Lung (tissue), 12 donors: ENCODE data around the gene SHISA6. TPM values are rescaled to one million over a fixed set of nuclear protein-coding genes. Genes with fewer than 3 reads are reported as not detected.

Experiments used
- ATAC-seq: fragments of 200-7000 bp; cut with Tn5 transposase; one replicate; pipeline ENCODE4 v1.9.1; 2020; ENCODE audit warnings: moderate number of reproducible peaks; ENCODE audit not compliant: insufficient read depth, low FRiP score
- DNase-seq, 3 donors: peaks; one replicate each; pipeline ENCODE4 v3.0.0-alpha.2; 2013 to 2017
- H3K27ac ChIP-seq, 2 donors: one replicate each; pipeline ENCODE4 v1.5.1; 2013; ENCODE audit warnings: mild to moderate bottlenecking in 2 of 2, moderate library complexity in 2 of 2, control low read depth in 1 of 2, inconsistent platforms in 1 of 2, low read depth in 1 of 2, low read length in 1 of 2
- H3K27me3 ChIP-seq, 3 donors: one replicate each; pipeline ENCODE4 v1.5.1; 2013; ENCODE audit warnings: low read length in 2 of 3; ENCODE audit not compliant: control insufficient read depth in 3 of 3, insufficient read depth in 3 of 3
- H3K36me3 ChIP-seq, 4 donors: one replicate each; pipeline ENCODE4 v1.5.1; 2013; ENCODE audit warnings: low read length in 4 of 4, mild to moderate bottlenecking in 1 of 4, moderate library complexity in 1 of 4; ENCODE audit not compliant: control insufficient read depth in 4 of 4, insufficient read depth in 4 of 4
- H3K4me1 ChIP-seq, 5 donors: one replicate each; pipeline ENCODE4 v1.5.1; 2013; ENCODE audit warnings: low read length in 5 of 5, mild to moderate bottlenecking in 2 of 5, moderate library complexity in 1 of 5; ENCODE audit not compliant: control insufficient read depth in 5 of 5, insufficient read depth in 5 of 5
- H3K4me3 ChIP-seq: one replicate; pipeline ENCODE4 v1.5.1; 2013; ENCODE audit warnings: mild to moderate bottlenecking, control low read depth, moderate library complexity
- H3K9ac ChIP-seq, 2 donors: one replicate each; pipeline ENCODE4 v1.5.1; 2013; ENCODE audit warnings: low read length in 2 of 2, control low read depth in 1 of 2; ENCODE audit not compliant: insufficient read depth in 1 of 2
- H3K9me3 ChIP-seq, 4 donors: one replicate each; pipeline ENCODE4 v1.5.1; 2013; ENCODE audit warnings: low read length in 3 of 4, mild to moderate bottlenecking in 1 of 4, moderate library complexity in 1 of 4; ENCODE audit not compliant: control insufficient read depth in 4 of 4, insufficient read depth in 3 of 4
- CTCF ChIP-seq: IDR thresholded peaks from 2 replicates; pipeline ENCODE4 v1.5.1; 2012; ENCODE audit warnings: mild to moderate bottlenecking; ENCODE audit errors: control extremely low read depth, extremely low read depth
- WGBS, 2 donors: extraction: QIAGEN DNeasy Blood & Tissue Kit; methylation state at CpG; one replicate each; pipeline ENCODE4 v1.1.7; 2013; 5-methylcytosine and 5-hydroxymethylcytosine counted together
- polyA plus RNA-seq, 2 donors: library from polyadenylated mRNA; stranded (reverse); fragments of 200-250 nt; gene quantifications; one replicate each; pipeline ENCODE4 v1.2.1, GENCODE V29; 2013
- total RNA-seq, 2 donors: library from RNA; depleted of rRNA in 1 of 2; stranded (reverse); fragments of >200 nt in 1 of 2; gene quantifications; one replicate each; pipeline ENCODE4 v1.2.1, GENCODE V29; 2014 to 2021
- donor health status: control.
- donor health status: control.
- donor health status: Bipolar disorder and iron deficiency.
- donor health status: healthy.
- donor health status: DM: yes; HTN: yes; CAD: no.

Gene SHISA6
- total and polyA plus RNA-seq, 4 donors, result 0.03 to 0.34 (median 0.11) TPM

GRCh38 chr17:11550431-11550830 is 309.4 kb downstream of the SHISA6 start:
- WGBS, 2 donors, result 89 to 96% methylated on average over 2 of the region's 2 CpGs
- H3K27ac ChIP-seq, result no peak overlapping the region
- H3K27me3 ChIP-seq, result peaks cover 0 to 5% (median 0%) of the 10 kb centered on the region in 3 donors
- no peak overlapping the region for H3K4me3 ChIP-seq
- H3K4me1 ChIP-seq, result no peaks in the 10 kb centered on the region
- ATAC-seq, result no peak
- no peak for DNase-seq
- H3K36me3 ChIP-seq, result no peaks in the 10 kb centered on the region
- no peak for TF ChIP-seq CTCF
- peaks cover 0 to 2% (median 0%) of the 10 kb centered on the region in 4 donors for H3K9me3 ChIP-seq
- H3K9ac ChIP-seq, result no peak overlapping the region

GRCh38 chr17:11551442-11551841 is 310.4 kb downstream of the SHISA6 start:
- Histone ChIP-seq H3K9me3 (peaks cover 0 to 2% (median 0%) of the 10 kb centered on the region in 4 donors), H3K36me3 (no peaks in the 10 kb centered on the region), H3K27me3 (peaks cover 0 to 5% (median 0%) of the 10 kb centered on the region in 3 donors), H3K9ac (no peak overlapping the region), H3K27ac (no peak overlapping the region), H3K4me3 (no peak overlapping the region), H3K4me1 (no peaks in the 10 kb centered on the region)
- TF ChIP-seq CTCF, result no peak
- DNase-seq (no peak), ATAC-seq (no peak)
- WGBS, 2 donors, result 63 to 70% methylated on average over 6 of the region's 6 CpGs

- H3K9me3 ChIP-seq, result peaks cover 0 to 2% (median 0%) of the 10 kb centered on the region in 4 donors
- ATAC-seq (no peak), DNase-seq (no peak)
- H3K4me3 ChIP-seq, result no peak overlapping the region
- WGBS, 2 donors, result 64 to 68% methylated on average over 1 of the region's 1 CpG
- no peaks in the 10 kb centered on the region for H3K4me1 ChIP-seq
- no peak overlapping the region for H3K27ac ChIP-seq
- no peak overlapping the region for H3K9ac ChIP-seq
- no peaks in the 10 kb centered on the region for H3K36me3 ChIP-seq
- TF ChIP-seq CTCF, result no peak
- H3K27me3 ChIP-seq, result peaks cover 0 to 5% (median 0%) of the 10 kb centered on the region in 3 donors
These were observed 312.1 kb downstream of the SHISA6 start for GRCh38 chr17:11553135-11553534.

GRCh38 chr17:11554042-11554441 is 313.0 kb downstream of the SHISA6 start:
- ATAC-seq (no peak), DNase-seq (no peak)
- 65 to 72% methylated on average over 1 of the region's 1 CpG for WGBS, 2 donors

More at GRCh38 chr17:11554042-11554441, 313.0 kb downstream of the SHISA6 start:
- Histone ChIP-seq H3K9ac (no peak overlapping the region), H3K4me1 (no peaks in the 10 kb centered on the region), H3K9me3 (peaks cover 0 to 2% (median 0%) of the 10 kb centered on the region in 4 donors), H3K36me3 (no peaks in the 10 kb centered on the region), H3K4me3 (no peak overlapping the region), H3K27me3 (peaks cover 0 to 5% (median 0%) of the 10 kb centered on the region in 3 donors), H3K27ac (no peak overlapping the region)
- no peak for TF ChIP-seq CTCF
